ENCODE data around the gene ZNF235. TPM values are rescaled to one million over a fixed set of nuclear protein-coding genes. Genes with fewer than 3 reads are reported as not detected.

ZNF235 gene
- total RNA-seq, 2 experiments from 2014 or later: 2.7 to 3.6 TPM

GRCh38 chr19:44236384-44236783 lies 68.4 kb downstream of the ZNF235 start:
- Mint-ChIP-seq H3K27me3 (no peaks in the 10 kb centered on the region), H3K36me3 (ENCODE audit: low read depth) (peaks cover 73% of the 10 kb centered on the region), H3K27ac (no peak overlapping the region), H3K4me1 (ENCODE audit: low read depth) (no peaks in the 10 kb centered on the region), H3K9me3 (peaks cover 57% of the 10 kb centered on the region), H3K4me3 (no peak overlapping the region)
- no peak for ATAC-seq
- ChIA-PET CTCF (no interaction called here), POLR2A (no interaction called here)
- no peak for DNase-seq
- TF ChIP-seq CTCF (IDR thresholded peaks at IDR 0.05): no peak
- intact Hi-C loops (cut with micrococcal nuclease): no loop called here

Other genes starting within 250 kb of the ZNF235 start
- 1 to 10 TPM; 1.7 to 1.9 TPM for gene ZNF284, start 232.9 kb downstream of the ZNF235 start, total RNA-seq
- gene ZNF224, start 210.7 kb downstream of the ZNF235 start, total RNA-seq: 10 to 100 TPM; 13.3 to 14.0 TPM
- gene ZNF225, start 191.6 kb downstream of the ZNF235 start, total RNA-seq: 1 to 10 TPM; 3.0 to 4.4 TPM
- 1 to 10 TPM; 7.2 to 7.4 TPM for gene ZNF234, start 163.5 kb downstream of the ZNF235 start, total RNA-seq
- 1 to 10 TPM; 5.9 to 6.7 TPM for gene ZNF226, start 139.9 kb downstream of the ZNF235 start, total RNA-seq
- 10 to 100 TPM; 17.7 to 18.5 TPM for gene ZNF227, start 92.5 kb downstream of the ZNF235 start, total RNA-seq
- under 1 TPM; 0.20 to 0.43 TPM for gene ZNF233, start 45.1 kb downstream of the ZNF235 start, total RNA-seq
- under 1 TPM in 1 of 2 experiments, not detected in 1; 0.11 TPM for gene ZNF112, start 51.7 kb upstream of the ZNF235 start, total RNA-seq
- 1 to 10 TPM; 1.7 TPM for gene ZNF285, start 96.6 kb upstream of the ZNF235 start, total RNA-seq
- 1 to 10 TPM; 1.0 to 2.9 TPM for gene ZNF229, start 143.4 kb upstream of the ZNF235 start, total RNA-seq
- 1 to 10 TPM; 8.1 to 8.6 TPM for gene ZNF180, start 195.5 kb upstream of the ZNF235 start, total RNA-seq
- gene CEACAM20, start 224.7 kb upstream of the ZNF235 start, total RNA-seq: not detected